Right renal cortex interstitium (tissue), 3 donors: ENCODE data around the gene FXYD3. TPM values are rescaled to one million over a fixed set of nuclear protein-coding genes. Genes with fewer than 3 reads are reported as not detected.
"Not testable (repeated sequence)": the region's sequence is repeated elsewhere in the genome, so short reads cannot be mapped to it uniquely, and the experiment has no call there.

Source experiments
- DNase-seq, 3 donors: peaks; one replicate each; pipeline ENCODE4 v3.0.0-alpha.2; 2013; ENCODE audit warnings: low read depth in 3 of 3, low spot score in 2 of 3
- polyA plus RNA-seq, 3 donors: library from polyadenylated mRNA; unstranded; fragments of 120-200 nt; gene quantifications; one replicate each; pipeline ENCODE4 v1.2.1, GENCODE V29; 2013; ENCODE audit not compliant: insufficient read length in 3 of 3

The FXYD3 gene
- polyA plus RNA-seq, 3 donors, result 7.0 to 26.7 (median 15.4) TPM

GRCh38 chr19:35122687-35123551 lies 7.3 kb downstream of the FXYD3 start:
- no peak for DNase-seq

GRCh38 chr19:35123573-35123972 lies 8.0 kb downstream of the FXYD3 start:
- no peak for DNase-seq

DNA sequence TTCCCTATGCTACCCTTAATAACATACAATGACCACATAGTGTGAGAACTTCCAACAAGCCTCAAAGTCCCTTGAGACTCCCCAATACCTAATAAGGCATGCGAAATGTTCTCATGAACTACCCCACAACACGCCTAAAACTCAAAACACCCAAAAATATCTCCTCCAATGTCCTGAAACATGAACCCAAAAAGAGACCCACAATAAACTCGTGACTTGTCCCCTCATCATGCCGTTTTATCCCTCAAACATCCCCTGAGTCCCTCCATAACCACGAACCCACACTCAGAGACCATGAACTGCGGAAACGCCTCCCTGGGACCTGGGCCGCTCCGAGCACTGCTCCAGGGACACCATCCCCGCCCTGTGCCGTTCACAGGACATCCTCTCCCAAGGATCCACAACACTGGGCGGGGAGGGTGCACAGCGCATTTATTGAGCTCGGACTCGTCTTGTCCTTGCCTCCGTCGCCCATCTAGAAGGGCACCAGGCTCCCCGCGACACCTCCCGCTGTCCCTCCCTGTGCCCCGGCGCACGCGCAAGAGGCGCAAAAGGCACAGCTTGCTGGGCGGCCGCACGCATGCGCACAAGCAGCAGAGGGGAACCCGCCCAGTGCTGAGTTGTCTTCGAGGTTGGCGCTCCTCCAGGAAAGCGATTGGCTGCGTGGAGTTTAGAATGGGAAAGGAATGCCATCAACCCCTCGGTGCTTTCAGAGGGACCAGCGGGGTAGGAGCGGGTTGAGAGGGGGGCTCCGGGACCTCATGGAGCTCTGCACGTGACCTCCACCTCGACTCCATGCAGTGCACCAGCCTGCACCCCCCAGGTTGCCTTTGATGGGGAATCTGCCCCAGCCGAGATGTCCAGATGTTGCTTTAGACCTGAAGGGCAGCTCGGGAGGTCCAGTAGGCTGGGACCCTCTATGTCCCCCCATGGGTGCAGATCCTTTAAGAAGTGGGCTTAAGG lies 8.8 kb downstream of the FXYD3 start:
- peak in 1 of 3 donors; percentile 83 for DNase-seq

- DNase-seq, result no peak
Observed at GRCh38 chr19:35125270-35125717, 9.7 kb downstream of the FXYD3 start.

DNA sequence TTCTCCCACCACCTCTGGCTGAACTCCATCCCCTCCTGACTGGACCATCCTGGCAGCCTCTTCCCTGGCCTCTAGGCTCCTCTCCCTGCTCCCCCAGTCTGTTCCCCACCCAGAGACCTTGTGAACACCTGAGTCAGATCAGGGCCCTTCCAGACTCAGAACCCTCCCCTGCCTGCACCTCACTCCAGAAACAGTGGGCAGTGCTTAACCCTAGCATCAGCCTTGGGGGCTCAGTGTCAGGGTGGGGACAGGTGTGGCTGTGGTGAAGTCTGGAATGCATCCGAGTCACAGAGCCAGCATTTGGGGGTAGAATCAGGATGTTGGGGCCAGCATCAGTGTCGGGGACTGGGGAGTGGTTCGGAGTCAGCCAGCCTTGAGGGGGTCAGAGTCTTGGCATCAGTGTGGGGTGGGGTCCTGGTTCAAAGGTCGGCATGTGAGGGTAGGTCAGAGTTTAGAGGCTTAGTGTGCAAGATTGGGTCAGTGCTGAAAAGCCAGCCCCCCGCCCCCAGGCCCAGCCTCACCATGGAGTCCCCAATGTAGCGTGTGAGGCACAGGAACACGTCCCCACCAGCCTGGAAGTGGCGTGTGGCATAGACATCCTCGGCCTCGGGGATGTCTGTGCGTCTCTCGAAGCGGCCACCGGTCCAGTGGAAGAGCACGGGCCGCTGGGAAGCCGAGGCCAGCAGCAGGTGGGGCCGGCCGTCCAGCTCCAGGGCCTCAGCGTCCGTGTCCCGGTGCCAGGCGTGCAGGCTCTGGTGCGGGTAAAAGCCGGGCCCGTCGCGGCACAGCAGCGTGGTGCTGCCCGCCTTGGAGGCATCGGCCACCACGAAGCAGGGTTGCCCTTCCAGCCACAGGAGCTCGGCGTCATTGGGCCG lies 10.4 kb downstream of the FXYD3 start:
- no peak for DNase-seq

- no peak for DNase-seq
Observed at GRCh38 chr19:35126624-35126959, 11.0 kb downstream of the FXYD3 start.

DNA sequence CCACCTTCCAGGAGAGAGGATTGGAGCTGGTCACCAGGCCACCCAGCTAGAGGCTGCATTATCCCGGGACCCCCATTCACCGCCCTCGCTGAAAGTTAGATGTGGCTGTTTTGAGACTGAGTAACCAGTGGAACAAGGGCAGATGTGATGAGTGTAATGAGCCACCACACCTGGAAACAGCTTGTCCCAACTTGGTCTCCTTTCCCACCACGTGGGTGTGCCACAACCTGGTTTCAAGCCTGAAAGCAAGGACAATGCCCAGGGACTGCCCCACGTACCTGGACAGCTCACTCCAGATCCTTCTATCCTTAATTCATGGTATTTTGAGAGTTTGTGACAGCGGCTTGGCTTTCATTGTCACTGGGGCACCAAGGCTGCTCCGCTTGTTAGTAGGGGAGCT lies 12.2 kb downstream of the FXYD3 start:
- no peak for DNase-seq

DNA sequence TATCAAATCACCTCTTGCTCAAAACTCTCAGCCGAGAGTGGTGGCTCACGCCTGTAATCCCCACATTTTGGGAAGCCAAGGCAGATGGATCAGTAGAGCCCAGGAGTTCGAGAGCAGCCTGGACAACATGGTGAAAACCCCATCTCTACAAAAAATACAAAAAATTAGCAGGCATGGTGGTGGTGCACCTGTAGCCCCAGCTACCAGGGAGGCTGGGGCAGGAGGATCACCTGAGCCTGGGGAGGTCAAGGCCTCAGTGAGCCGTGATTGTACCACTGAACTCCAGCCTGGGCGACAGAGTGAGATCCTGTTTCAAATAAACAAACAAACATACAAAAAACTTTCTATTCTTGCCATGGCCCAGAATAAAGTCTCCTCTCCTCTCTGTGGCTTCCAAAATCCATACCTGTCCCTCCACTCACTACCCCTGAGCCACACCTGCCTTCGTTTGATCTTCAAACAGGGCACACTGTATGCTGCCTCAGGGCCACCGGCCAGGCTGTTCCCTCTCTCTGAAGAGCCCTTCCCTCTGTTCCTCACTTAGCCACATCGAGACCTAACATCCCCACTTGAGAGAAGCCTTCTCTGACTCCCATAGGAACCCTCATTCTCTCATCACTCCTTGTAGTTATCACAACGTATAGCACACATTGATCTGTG lies 12.9 kb downstream of the FXYD3 start:
- DNase-seq, result no peak

- not testable (repeated sequence) for DNase-seq
Observed at GRCh38 chr19:35129724-35130274, 14.2 kb downstream of the FXYD3 start.

DNA sequence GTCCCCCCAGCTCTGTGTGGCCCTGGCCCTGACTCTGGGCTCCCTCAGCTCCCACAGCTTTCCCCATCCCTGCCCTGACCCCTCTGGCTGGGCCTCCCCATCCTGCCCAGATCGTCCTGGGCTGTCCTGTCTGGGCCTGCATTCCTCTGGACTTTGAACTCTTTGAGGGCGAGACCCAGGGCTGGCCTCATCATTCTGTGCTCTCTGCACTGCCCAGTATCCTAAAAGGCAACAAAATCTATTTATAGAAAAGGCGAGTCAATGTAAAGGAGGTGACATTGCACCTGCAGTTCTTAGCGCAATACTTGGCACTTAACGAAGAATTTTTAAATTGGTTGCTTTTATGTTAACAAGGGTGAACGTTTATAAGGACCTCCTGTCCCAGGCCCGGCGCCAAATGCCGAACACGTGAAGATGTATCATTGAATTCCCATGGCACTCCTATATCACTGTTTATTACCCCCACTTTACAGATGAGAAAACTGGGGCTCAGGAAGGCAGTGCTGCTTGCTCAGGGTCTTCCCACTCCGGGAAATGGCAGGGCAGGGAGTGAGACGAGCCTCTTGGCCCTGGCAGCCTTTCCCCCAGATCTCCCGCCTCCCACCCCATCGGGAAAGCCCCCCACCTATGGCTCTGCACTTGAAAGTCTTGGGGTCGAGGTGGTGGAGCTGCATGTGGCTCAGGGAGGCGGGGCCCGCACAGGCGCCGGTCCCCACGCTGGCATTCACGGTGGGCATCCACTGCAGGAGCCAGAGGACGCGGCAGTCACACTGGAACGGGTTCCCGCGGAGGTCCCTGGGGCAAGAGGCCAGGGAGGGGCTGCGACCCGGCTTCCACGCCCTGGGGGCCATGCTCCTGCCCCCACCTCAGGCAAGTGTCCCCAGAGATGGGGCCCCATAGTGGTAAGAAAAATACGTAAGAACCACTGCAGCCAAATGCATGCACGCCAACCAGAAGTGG lies 15.4 kb downstream of the FXYD3 start:
- no peak for DNase-seq

DNA sequence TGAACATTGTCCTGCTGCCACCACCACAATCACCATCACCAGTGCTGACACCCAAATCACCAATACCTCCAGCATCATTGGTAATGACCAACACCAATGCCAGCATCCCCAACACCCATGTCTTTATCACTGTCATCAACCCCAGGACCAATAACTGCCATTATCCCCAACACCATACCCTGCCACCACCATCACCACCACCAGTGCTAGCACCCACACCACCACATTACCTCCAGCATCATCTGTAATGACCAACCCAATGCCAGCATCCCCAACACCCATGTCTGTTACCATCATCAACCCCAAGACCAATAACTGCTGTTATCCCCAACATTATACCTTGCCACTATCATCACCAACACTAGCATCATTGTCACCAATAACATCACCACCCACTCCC lies 16.6 kb downstream of the FXYD3 start:
- DNase-seq, result no peak

DNA sequence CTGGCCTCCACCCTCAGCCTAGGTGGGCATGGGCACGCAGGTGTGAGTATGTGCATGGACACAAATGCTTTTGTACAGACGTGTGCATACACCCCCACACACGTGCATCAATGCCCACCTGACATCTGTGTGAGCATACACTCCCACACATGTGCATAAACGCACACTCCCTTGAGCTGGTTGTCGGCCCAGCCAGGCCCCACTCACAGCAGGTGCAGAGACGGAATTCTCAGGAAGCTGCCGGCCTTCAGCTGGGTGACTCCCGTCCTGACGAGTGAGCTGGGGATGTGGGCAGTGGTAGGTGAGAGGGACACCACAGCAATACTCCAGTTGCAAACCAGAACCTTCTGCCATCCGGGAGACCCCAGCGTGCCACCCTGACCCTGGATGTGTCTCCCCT lies 18.2 kb downstream of the FXYD3 start:
- DNase-seq, result no peak

GRCh38 chr19:35134601-35135242 lies 19.1 kb downstream of the FXYD3 start, which contains the start of gene LGI4:
LGI4 (minus strand) TSS chr19:35135059; CDS start chr19:35134680, 379 bp downstream.
- DNase-seq, result no peak

GRCh38 chr19:35135389-35135909 lies 19.8 kb downstream of the FXYD3 start:
- peak in 1 of 3 donors; percentile 75 for DNase-seq

DNA sequence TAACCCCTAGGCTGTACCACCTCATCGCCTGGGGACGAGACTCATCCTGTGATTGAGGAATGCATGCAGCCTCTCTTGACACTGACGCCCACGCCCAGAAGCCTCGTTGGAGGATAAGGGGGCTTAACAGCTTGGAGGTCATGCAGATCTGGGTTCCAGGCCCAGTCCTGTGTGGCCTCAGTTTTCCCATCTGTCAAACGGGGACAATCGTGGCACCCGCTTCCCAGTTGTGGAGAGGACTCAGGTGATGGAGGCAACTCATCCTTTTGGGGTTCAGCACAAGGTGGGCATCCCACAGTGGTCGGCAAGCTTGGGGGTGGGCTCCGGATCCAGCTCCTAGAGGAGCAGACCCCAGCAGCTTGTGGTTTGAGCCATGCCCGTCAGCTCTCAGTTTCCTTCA lies 20.6 kb downstream of the FXYD3 start:
- DNase-seq, result no peak

DNA sequence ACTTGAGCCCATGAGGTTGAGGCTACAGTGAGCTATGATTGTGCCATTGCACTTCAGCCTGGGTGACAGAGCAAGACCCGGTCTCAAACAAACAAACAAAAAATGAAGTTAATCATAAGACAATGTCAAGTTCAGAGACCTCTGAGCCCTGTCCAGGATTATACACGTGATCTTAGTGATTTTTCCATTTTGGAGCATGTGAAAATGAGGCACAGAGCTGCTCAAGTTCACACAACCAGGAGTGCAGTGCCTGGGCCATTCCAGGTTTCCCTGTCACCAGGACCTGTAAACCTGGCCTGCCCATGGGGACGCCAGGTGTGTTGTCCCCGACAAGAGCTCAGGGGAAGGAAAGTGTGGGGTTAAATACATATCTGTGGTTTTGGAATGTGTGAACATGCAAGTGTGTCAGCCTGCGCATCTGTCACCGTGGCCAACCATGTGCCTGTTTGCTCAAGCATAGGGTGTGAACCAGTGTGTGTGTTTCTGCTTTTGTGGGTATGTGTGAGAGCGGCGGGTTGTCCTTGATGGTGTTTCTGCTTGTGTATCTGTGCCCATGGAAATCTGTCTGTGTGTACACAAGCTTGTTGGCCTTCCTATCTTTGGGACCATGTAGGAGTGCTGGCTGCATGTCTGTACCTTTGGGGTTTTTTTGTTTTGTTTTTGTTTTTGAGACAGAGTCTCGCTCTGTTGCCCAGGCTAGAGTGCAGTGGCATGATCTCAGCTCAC lies 21.5 kb downstream of the FXYD3 start:
- no peak for DNase-seq

DNA sequence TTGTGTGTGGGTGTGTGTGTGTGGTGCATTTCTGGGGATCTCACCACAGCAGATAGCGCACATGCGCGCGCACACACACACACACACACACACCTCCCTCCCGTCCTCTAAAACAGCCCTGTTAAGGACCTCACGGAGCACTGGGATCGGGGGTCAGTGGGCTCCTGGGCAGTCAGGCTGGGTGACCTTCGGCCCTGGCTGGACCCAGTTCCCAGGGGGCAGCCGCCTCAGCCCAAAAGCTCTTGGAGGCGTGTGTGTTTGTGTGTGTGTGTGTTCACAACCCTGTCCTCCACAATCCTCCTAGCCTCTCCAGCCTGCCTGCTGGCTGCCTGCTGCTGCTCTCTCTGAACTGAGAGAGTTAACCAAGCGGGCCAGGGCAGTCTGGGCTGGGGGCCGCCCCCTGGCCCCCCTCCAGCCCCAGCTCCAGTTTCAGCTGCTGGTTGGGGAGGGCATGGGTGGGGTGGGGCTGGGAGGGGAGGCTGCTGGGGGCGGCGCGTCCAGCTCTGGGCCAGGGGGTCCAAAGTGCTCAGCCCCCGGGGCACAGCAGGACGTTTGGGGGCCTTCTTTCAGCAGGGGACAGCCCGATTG lies 22.8 kb downstream of the FXYD3 start, which contains the start of gene FXYD1:
Gene FXYD1, plus strand, starts transcription at position 520 of the 588 bp plus-strand sequence. CDS start 1,256 bp downstream, outside the sequence.
- no peak for DNase-seq
